Adrenal gland (tissue), 5 donors: ENCODE results near the gene CCNA1.

ENCODE experiments used
- POLR2A ChIP-seq, 2 donors: fragments of 450-650 bp; IDR thresholded peaks; one replicate each; pipeline ENCODE4 v1.6.1; 2017; ENCODE audit warnings: antibody characterized with exemption in 2 of 2, mild to moderate bottlenecking in 2 of 2, moderate library complexity in 1 of 2
- TF ChIP-seq, protein P1 (sequence below), 6 experiments: fragments of 450-650 bp in 4 of 6; fragments of 200-600 bp in 2 of 6; sonication (generic) in 1 of 6; IDR thresholded peaks; 1 replicate in 5 of 6; 2 replicates in 1 of 6; pipeline versions ENCODE4 v1.5.1 to v1.8.0; 2016 to 2021; ENCODE audit warnings: antibody characterized with exemption in 6 of 6, mild to moderate bottlenecking in 2 of 6, moderate library complexity in 1 of 6
- donor health status: DM: no; HTN: no; CAD: no.

DNA sequence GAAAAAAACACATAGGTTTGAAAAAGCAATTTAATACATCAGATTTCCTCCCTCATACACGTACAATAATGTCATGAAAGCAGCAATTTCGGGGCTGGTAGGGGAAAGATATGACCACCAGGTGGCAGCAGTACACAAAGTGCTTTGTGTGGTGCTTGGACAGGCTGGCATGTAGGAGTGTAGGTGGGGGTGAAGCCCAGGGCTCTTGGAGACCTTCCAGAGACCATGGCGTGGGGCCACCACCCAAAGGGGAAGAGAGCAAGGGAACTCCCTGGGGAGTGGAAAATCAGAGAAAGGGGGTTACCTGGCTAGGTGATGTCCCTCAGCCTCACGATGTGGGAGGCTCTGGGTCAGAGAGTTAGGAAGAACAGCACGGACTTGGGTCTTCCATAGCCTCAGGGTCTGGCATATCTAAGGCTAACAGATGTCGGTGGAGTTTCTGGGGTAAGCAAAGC, 11.8 kb upstream of the CCNA1 start:
- TF ChIP-seq, protein P1, sequence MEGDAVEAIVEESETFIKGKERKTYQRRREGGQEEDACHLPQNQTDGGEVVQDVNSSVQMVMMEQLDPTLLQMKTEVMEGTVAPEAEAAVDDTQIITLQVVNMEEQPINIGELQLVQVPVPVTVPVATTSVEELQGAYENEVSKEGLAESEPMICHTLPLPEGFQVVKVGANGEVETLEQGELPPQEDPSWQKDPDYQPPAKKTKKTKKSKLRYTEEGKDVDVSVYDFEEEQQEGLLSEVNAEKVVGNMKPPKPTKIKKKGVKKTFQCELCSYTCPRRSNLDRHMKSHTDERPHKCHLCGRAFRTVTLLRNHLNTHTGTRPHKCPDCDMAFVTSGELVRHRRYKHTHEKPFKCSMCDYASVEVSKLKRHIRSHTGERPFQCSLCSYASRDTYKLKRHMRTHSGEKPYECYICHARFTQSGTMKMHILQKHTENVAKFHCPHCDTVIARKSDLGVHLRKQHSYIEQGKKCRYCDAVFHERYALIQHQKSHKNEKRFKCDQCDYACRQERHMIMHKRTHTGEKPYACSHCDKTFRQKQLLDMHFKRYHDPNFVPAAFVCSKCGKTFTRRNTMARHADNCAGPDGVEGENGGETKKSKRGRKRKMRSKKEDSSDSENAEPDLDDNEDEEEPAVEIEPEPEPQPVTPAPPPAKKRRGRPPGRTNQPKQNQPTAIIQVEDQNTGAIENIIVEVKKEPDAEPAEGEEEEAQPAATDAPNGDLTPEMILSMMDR (IDR thresholded peaks at IDR 0.05) = peak; percentile 69 to 94 (median 78)
- no peak for TF ChIP-seq POLR2A (IDR thresholded peaks at IDR 0.05)
